RWPE1 (cell line): ENCODE data around the gene TSPAN15.

Source experiments
- CTCF ChIA-PET: fragments of 350-600 bp; sonication (Branson Sonifier 250); formaldehyde crosslinking; extraction: SDS; loops from one replicate; lab custom pipeline; 2021; lab: Yijun Ruan, JAX
- POLR2A ChIA-PET: fragments of 400-600 bp; formaldehyde crosslinking; extraction: SDS; loops from one replicate; lab custom pipeline; 2020; ENCODE audit warnings: antibody characterized with exemption; ENCODE audit not compliant: low non-redundant PET; lab: Yijun Ruan, JAX
- DNase-seq: peaks from one replicate; pipeline ENCODE4 v3.0.0; 2012; ENCODE audit warnings: low spot score
- H3K27ac ChIP-seq: fragments of 450-650 bp; 2 replicates; pipeline ENCODE4 v1.5.1; 2017
- TF ChIP-seq, protein P1 (sequence below): fragments of 450-650 bp; conservative IDR thresholded peaks from 2 replicates; pipeline ENCODE4 v1.5.1; 2017; ENCODE audit warnings: low read depth, mild to moderate bottlenecking

The TSPAN15 gene

DNA sequence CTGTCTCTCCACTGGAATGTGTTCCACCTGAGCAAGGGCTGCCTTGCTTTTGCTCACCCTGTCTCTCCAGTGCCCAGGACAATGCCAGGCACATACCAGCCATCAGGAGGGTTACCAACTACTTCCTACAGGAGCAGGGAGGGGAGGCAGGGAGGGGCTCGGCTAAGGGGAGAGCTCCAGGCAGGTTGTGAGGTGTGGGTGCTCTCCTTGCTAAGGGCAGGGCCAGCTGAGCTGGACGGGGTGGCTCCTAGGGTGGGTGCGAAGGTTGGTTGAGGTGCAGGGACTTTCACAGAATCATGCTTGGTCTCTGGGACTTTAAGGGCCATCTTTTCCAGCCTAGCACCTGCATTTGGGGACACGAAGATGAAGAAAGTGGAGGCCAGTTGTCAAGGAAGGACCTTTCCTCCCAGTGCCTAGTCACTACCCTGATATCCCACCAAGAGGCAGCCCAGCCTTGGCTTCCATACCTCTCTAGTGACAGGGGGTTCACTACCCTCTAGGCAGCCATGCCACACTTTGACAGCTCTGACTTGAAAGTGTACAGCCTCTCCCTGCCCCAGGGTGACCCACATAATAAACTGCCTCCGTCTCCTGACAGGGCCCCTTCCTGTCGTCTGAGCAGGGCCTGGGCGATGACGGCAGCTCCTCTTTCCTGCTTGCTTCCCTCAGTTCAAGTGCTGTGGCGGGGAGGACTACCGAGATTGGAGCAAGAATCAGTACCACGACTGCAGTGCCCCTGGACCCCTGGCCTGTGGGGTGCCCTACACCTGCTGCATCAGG is 46.5 kb downstream of the TSPAN15 start:
- no peak overlapping the region for H3K27ac ChIP-seq
- TF ChIP-seq, protein P1, sequence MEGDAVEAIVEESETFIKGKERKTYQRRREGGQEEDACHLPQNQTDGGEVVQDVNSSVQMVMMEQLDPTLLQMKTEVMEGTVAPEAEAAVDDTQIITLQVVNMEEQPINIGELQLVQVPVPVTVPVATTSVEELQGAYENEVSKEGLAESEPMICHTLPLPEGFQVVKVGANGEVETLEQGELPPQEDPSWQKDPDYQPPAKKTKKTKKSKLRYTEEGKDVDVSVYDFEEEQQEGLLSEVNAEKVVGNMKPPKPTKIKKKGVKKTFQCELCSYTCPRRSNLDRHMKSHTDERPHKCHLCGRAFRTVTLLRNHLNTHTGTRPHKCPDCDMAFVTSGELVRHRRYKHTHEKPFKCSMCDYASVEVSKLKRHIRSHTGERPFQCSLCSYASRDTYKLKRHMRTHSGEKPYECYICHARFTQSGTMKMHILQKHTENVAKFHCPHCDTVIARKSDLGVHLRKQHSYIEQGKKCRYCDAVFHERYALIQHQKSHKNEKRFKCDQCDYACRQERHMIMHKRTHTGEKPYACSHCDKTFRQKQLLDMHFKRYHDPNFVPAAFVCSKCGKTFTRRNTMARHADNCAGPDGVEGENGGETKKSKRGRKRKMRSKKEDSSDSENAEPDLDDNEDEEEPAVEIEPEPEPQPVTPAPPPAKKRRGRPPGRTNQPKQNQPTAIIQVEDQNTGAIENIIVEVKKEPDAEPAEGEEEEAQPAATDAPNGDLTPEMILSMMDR, result no peak
- no peak for DNase-seq
- ChIA-PET POLR2A (no interaction called here), CTCF (interaction anchor here (0.6 to 2.0 kb wide), 3 partner anchors 10 to 278 kb away, joined by 3 to 10 read pairs (median 4); no protein-coding TSS in a partner anchor)

DNA sequence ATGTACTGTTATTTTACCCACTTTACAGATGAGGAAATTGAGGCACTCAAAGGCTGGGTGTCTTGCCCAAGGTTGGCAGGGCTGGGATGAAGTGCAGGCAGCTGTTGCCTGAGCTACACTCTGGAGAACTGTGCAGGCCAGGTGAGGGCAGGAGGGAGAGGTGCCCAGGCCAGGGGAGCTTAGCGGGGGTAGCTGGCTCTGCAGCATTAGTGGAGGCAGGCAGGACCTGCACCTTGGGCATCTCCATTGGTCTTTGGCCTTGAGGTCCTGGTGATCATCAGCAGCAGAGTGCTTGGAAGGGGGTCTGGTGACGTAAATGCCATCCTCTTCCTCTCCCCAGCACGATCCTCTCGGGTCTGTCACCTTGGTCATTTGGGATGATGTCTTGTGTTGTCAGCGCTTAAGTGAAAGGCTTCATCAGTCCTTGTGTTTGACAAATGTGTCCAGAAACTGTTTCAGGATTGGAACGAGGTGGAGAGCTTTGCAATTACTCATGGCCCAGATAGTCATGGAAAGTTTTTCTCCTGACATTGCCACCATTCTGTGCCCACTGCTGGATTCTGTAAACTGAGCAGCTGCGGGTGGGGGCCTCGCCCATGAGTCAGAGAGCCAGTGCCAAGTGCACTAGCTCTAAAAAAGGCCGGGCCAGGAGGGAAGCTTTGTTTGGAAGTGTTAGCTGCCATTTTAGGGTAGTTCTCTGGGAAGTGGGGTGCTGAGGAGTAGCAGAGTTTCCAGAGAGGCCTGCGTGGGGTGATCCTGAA is 47.6 kb downstream of the TSPAN15 start:
- no peak overlapping the region for H3K27ac ChIP-seq
- TF ChIP-seq, protein P1, result no peak
- DNase-seq, result no peak
- ChIA-PET CTCF (interaction anchor here (0.9 to 2.0 kb wide), 5 partner anchors 8 to 335 kb away, joined by 3 to 10 read pairs (median 4); no protein-coding TSS in a partner anchor), POLR2A (no interaction called here)

GRCh38 chr10:69499726-69500689 is 48.7 kb downstream of the TSPAN15 start:
- ChIA-PET POLR2A (no interaction called here), CTCF (interaction anchor here (1.0 to 2.0 kb wide), 3 partner anchors 7 to 334 kb away, joined by 3 to 10 read pairs (median 3); no protein-coding TSS in a partner anchor)
- H3K27ac ChIP-seq, result no peak overlapping the region
- no peak for DNase-seq
- TF ChIP-seq, protein P1, result no peak

DNA sequence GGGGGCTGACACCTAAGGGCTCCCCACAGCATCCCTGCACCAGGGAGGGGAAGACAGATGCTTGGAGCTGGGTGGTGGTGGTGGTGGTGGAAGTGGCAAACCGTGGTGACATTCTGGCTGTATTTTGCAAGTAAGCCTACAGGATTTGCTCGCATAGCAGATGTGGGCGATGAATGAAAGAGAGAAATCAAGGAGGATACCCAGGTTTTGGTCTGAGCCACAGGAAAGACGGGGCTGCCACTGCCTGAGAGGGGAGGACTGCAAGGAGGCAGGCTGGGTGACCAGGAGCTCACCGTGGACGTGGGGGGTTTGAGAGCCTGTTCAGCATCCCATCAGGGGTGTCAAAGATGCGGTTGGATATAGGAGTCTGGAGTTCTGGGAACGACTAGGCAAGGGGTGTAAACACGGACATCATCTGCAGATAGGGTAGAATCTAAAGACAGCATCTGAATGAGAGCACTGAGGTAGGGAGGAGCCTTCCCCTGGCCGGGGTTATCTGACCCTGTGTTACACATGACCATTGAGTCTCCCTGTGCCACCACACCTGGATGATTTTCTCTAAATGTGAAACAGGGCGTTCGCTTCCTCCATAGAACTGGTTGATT is 49.7 kb downstream of the TSPAN15 start:
- TF ChIP-seq, protein P1, result no peak

GRCh38 chr10:69501657-69502056 is 50.4 kb downstream of the TSPAN15 start:
- POLR2A ChIA-PET, result interaction anchor here (0.6 kb wide), 1 partner anchor 124 kb away, joined by 4 read pairs; no protein-coding TSS in a partner anchor
- DNase-seq, result no peak
- TF ChIP-seq, protein P1, result no peak
- CTCF ChIA-PET, result interaction anchor here (1.4 kb wide), 2 partner anchors 14 to 94 kb away, joined by 3 to 6 read pairs; no protein-coding TSS in a partner anchor
- H3K27ac ChIP-seq, result no peak overlapping the region

More for the DNA sequence above, 49.7 kb downstream of the TSPAN15 start:
- ChIA-PET CTCF (interaction anchor here (1.4 kb wide), 1 partner anchor 93 kb away, joined by 3 read pairs; no protein-coding TSS in a partner anchor), POLR2A (no interaction called here)
- DNase-seq, result no peak
- H3K27ac ChIP-seq, result no peak overlapping the region
